HepG2 (cell line): ENCODE data around the gene MYLK. TPM values are rescaled to one million over a fixed set of nuclear protein-coding genes. Genes with fewer than 3 reads are reported as not detected.

Source experiments
- CEBPZ ChIP-seq: IDR thresholded peaks from 2 replicates; pipeline ENCODE4 v1.6.1; 2012; ENCODE audit warnings: low read length, improper control_type of control experiment
- CREM ChIP-seq, 2 experiments: sonication (generic) in 1 of 2; formaldehyde crosslinking in 1 of 2; IDR thresholded peaks; 2 replicates each; pipeline versions ENCODE4 v1.4.0 to v1.6.1; 2016 to 2020; ENCODE audit warnings: antibody characterized with exemption in 1 of 2, mild to moderate bottlenecking in 1 of 2, missing genetic modification reagents in 1 of 2
- DBP ChIP-seq: sonication (generic); formaldehyde crosslinking; IDR thresholded peaks from 2 replicates; pipeline ENCODE4 v1.4.0; 2020; ENCODE audit warnings: missing genetic modification reagents; ENCODE audit errors: not compliant biosample characterization
- DRAP1 ChIP-seq: IDR thresholded peaks from 2 replicates; pipeline ENCODE4 v1.6.1; 2016; ENCODE audit warnings: missing genetic modification reagents, missing compliant biosample characterization
- HDAC2 ChIP-seq: sonication (generic); formaldehyde crosslinking; IDR thresholded peaks from 2 replicates; pipeline ENCODE4 v1.4.0; 2020; ENCODE audit warnings: missing genetic modification reagents
- MLLT10 ChIP-seq: sonication (generic); formaldehyde crosslinking; IDR thresholded peaks from 2 replicates; pipeline ENCODE4 v1.4.0; 2020; ENCODE audit warnings: missing genetic modification reagents
- MXD4 ChIP-seq: IDR thresholded peaks from 2 replicates; pipeline ENCODE4 v1.6.1; 2016; ENCODE audit warnings: mild to moderate bottlenecking, missing biosample characterization, missing genetic modification reagents
- NRL ChIP-seq: sonication (generic); formaldehyde crosslinking; IDR thresholded peaks from 2 replicates; pipeline ENCODE4 v1.5.0; 2020; ENCODE audit warnings: missing genetic modification reagents, mild to moderate bottlenecking, moderate library complexity, borderline replicate concordance
- PLRG1 ChIP-seq: fragments of 450-650 bp; conservative IDR thresholded peaks from 2 replicates; pipeline ENCODE4 v1.6.1; 2016
- POLR2G ChIP-seq: fragments of 200-400 bp; formaldehyde crosslinking; IDR thresholded peaks from 2 replicates; pipeline ENCODE4 v1.6.1; 2018; ENCODE audit warnings: mild to moderate bottlenecking, low read depth, low read length, moderate library complexity
- RELA ChIP-seq: sonication (generic); formaldehyde crosslinking; IDR thresholded peaks from 2 replicates; pipeline ENCODE4 v1.4.0; 2020; ENCODE audit warnings: missing genetic modification reagents
- SIN3B ChIP-seq: fragments of 150-350 bp; IDR thresholded peaks from 2 replicates; pipeline ENCODE4 v1.6.1; 2014; ENCODE audit warnings: low read length
- SMAD1 ChIP-seq: sonication (generic); formaldehyde crosslinking; IDR thresholded peaks from 2 replicates; pipeline ENCODE4 v1.4.0; 2020; ENCODE audit warnings: missing genetic modification reagents, low read depth, mild to moderate bottlenecking, borderline replicate concordance
- TARDBP ChIP-seq: sonication (generic); formaldehyde crosslinking; IDR thresholded peaks from 2 replicates; pipeline ENCODE4 v1.8.0; 2022; ENCODE audit warnings: mild to moderate bottlenecking, missing genetic modification reagents
- TEAD2 ChIP-seq: sonication (generic); formaldehyde crosslinking; IDR thresholded peaks from 2 replicates; pipeline ENCODE4 v1.9.0; 2021; ENCODE audit warnings: missing genetic modification reagents
- ZNF138 ChIP-seq: sonication (generic); formaldehyde crosslinking; IDR thresholded peaks from 2 replicates; pipeline ENCODE4 v1.5.0; 2020; ENCODE audit warnings: mild to moderate bottlenecking, low read depth, missing genetic modification reagents
- ZNF329 ChIP-seq: sonication (generic); formaldehyde crosslinking; IDR thresholded peaks from 2 replicates; pipeline ENCODE4 v1.9.0; 2021; ENCODE audit warnings: low read depth, mild to moderate bottlenecking, missing genetic modification reagents
- ZNF484 ChIP-seq: sonication (generic); formaldehyde crosslinking; IDR thresholded peaks from 2 replicates; pipeline ENCODE4 v1.5.1; 2020; ENCODE audit warnings: mild to moderate bottlenecking, low read depth, missing genetic modification reagents, borderline replicate concordance
- ZNF549 ChIP-seq: sonication (generic); formaldehyde crosslinking; IDR thresholded peaks from 2 replicates; pipeline ENCODE4 v1.5.0; 2020; ENCODE audit warnings: missing genetic modification reagents
- ZNF558 ChIP-seq: sonication (generic); formaldehyde crosslinking; IDR thresholded peaks from 2 replicates; pipeline ENCODE4 v1.9.0; 2022; ENCODE audit warnings: mild to moderate bottlenecking, missing genetic modification reagents, borderline replicate concordance
- ZNF574 ChIP-seq: sonication (generic); formaldehyde crosslinking; IDR thresholded peaks from 2 replicates; pipeline ENCODE4 v1.4.0; 2020; ENCODE audit warnings: missing genetic modification reagents
- ZNF747 ChIP-seq: sonication (generic); formaldehyde crosslinking; IDR thresholded peaks from 2 replicates; pipeline ENCODE4 v1.8.1; 2023; ENCODE audit warnings: missing genetic modification reagents, mild to moderate bottlenecking, borderline replicate concordance
- ZNF788 ChIP-seq: sonication (generic); formaldehyde crosslinking; IDR thresholded peaks from 2 replicates; pipeline ENCODE4 v1.5.0; 2020; ENCODE audit warnings: mild to moderate bottlenecking, missing genetic modification reagents, borderline replicate concordance
- polyA plus RNA-seq, 8 experiments: library from polyadenylated mRNA; depleted of rRNA in 3 of 8; stranded (reverse) in 7 of 8; unstranded in 1 of 8; fragments of >200 nt; fragmentation: Illumina TruSeq in 4 of 8; extraction: Trizol in 4 of 8; gene quantifications; 2 replicates each; pipeline versions ENCODE4 v1.2.1 to v1.2.3, GENCODE V29; 2011 to 2016; ENCODE audit warnings: low read depth in 4 of 8, missing spikeins in 1 of 8, mixed read lengths in 1 of 8; ENCODE audit not compliant: insufficient read depth in 1 of 8
- total RNA-seq, 5 experiments: library from RNA; depleted of rRNA; stranded (reverse); fragments of >200 nt; fragmentation: Illumina TruSeq; extraction: Trizol; gene quantifications; 2 replicates each; pipeline ENCODE4 v1.2.3, GENCODE V29; 2016; ENCODE audit warnings: low read depth in 1 of 5

MYLK gene
- total and polyA plus RNA-seq, 2 of the 13 experiments (the other 11 are each of a cell fraction or from before 2014, with no cell fraction given) = 10.6 to 34.9 TPM

GRCh38 chr3:123605789-123606234 is 278.3 kb downstream of the MYLK start (continued):
- TF ChIP-seq DRAP1 (peak; percentile 63; the same call in 1 of the 2 replicates), ZNF558 (CRISPR knock-in tag) (no peak), MXD4 (CRISPR knock-in tag) (no peak), CEBPZ (no peak), DBP (CRISPR knock-in tag) (no peak), NRL (no peak), POLR2G (peak; percentile 69), CREM (IDR thresholded peaks at IDR 0.05) (peak; percentile 86), CREM (CRISPR knock-in tag; IDR thresholded peaks at IDR 0.05) (no peak), SMAD1 (no peak), ZNF747 (no peak), ZNF329 (CRISPR knock-in tag) (no peak), MLLT10 (CRISPR knock-in tag) (no peak), TEAD2 (no peak), ZNF574 (CRISPR knock-in tag) (peak; percentile 77), ZNF138 (CRISPR knock-in tag) (no peak), TARDBP (CRISPR knock-in tag) (peak; percentile 93; the same call in 1 of the 2 replicates), HDAC2 (CRISPR knock-in tag) (peak; percentile 98), ZNF484 (no peak), PLRG1 (no peak), ZNF788 (CRISPR knock-in tag) (no peak; the same call in 1 of the 2 replicates), ZNF549 (CRISPR knock-in tag) (no peak), RELA (CRISPR knock-in tag) (0 out of 2 replicates have a peak, but pooled peaks have one; percentile 63), SIN3B (no peak)
